A549 (cell line): Measurements from ENCODE around the gene FGD1.

ENCODE experiments used
- POLR2A ChIP-seq: IDR thresholded peaks from 2 replicates; pipeline ENCODE4 v1.6.1; 2012; ENCODE audit warnings: mild to moderate bottlenecking, low read length
- TFCP2L1 ChIP-seq: fragments of 250-450 bp; sonication (Bioruptor Pico); IDR thresholded peaks from 2 replicates; pipeline ENCODE4 v1.5.0; 2021; ENCODE audit warnings: mild to moderate bottlenecking
- TF ChIP-seq, protein P1 (sequence below): fragments of >200 bp; sonication (Bioruptor Twin); formaldehyde crosslinking; IDR thresholded peaks from 3 replicates; pipeline ENCODE4 v1.5.1; 2016

DNA sequence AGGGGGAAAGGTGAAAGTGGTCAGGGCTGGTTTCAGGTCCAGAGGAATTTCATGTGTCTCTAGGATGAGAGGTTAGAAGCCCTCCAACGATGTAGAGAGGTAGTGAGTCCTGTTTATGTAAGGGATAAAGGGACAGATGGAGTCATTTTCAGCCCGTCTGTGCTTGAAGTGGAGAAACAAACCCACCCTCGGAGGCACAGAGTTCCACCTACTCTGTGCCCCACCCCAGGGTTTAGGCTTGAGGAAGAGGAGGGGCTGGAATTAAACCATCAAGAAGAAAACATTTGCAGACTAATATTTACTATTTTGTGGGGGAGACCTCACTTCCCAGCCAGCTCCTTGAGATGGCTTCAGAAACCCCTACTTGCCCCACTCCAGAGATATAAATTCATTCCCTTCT is 33.1 kb upstream of the FGD1 start:
- TF ChIP-seq TFCP2L1 (CRISPR knock-in tag) = no peak
- TF ChIP-seq, protein P1, sequence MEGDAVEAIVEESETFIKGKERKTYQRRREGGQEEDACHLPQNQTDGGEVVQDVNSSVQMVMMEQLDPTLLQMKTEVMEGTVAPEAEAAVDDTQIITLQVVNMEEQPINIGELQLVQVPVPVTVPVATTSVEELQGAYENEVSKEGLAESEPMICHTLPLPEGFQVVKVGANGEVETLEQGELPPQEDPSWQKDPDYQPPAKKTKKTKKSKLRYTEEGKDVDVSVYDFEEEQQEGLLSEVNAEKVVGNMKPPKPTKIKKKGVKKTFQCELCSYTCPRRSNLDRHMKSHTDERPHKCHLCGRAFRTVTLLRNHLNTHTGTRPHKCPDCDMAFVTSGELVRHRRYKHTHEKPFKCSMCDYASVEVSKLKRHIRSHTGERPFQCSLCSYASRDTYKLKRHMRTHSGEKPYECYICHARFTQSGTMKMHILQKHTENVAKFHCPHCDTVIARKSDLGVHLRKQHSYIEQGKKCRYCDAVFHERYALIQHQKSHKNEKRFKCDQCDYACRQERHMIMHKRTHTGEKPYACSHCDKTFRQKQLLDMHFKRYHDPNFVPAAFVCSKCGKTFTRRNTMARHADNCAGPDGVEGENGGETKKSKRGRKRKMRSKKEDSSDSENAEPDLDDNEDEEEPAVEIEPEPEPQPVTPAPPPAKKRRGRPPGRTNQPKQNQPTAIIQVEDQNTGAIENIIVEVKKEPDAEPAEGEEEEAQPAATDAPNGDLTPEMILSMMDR = no peak
- no peak for TF ChIP-seq POLR2A
